Measurements from ENCODE around the gene NEU4.
"Not testable (repeated sequence)": the region's sequence is repeated elsewhere in the genome, so short reads cannot be mapped to it uniquely, and the experiment has no call there.

Gene NEU4

DNA sequence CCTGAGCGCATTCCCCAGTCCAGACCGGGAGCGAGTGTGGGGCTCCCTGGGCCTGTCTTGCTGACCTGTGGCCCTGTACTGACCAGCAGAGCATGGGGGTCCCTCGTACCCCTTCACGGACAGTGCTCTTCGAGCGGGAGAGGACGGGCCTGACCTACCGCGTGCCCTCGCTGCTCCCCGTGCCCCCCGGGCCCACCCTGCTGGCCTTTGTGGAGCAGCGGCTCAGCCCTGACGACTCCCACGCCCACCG is 5.3 kb downstream of the NEU4 start:
- no peak for DNase-seq (ENCODE audit: low read depth)

DNA sequence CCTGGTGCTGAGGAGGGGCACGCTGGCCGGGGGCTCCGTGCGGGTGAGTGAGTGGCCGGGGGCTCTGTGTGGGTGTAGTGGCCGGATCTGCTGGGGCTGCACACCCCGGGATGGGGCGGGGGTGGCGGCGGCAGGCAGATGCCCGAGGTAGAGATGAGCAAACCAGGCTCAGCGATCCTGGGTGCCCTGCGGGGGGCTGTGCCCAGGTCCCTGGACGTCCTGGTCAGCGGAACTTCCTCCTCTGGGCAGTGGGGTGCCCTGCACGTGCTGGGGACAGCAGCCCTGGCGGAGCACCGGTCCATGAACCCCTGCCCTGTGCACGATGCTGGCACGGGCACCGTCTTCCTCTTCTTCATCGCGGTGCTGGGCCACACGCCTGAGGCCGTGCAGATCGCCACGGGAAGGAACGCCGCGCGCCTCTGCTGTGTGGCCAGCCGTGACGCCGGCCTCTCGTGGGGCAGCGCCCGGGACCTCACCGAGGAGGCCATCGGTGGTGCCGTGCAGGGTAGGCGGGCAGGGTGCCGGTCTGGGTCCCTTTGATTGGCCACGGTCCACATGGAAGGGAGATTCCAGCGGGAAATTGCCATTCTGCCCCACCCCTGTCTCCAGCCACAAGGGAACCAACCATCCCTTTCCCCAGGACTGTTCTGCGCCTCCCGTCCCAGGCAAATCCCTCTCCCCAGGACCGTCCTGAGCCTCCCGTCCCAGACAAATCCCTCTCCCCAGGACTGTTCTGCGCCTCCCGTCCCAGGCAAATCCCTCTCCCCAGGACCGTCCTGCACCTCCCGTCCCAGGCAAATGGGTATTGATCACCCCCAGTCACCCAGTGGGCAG is 5.9 kb downstream of the NEU4 start:
- DNase-seq (ENCODE audit: low read depth), result no peak

DNA sequence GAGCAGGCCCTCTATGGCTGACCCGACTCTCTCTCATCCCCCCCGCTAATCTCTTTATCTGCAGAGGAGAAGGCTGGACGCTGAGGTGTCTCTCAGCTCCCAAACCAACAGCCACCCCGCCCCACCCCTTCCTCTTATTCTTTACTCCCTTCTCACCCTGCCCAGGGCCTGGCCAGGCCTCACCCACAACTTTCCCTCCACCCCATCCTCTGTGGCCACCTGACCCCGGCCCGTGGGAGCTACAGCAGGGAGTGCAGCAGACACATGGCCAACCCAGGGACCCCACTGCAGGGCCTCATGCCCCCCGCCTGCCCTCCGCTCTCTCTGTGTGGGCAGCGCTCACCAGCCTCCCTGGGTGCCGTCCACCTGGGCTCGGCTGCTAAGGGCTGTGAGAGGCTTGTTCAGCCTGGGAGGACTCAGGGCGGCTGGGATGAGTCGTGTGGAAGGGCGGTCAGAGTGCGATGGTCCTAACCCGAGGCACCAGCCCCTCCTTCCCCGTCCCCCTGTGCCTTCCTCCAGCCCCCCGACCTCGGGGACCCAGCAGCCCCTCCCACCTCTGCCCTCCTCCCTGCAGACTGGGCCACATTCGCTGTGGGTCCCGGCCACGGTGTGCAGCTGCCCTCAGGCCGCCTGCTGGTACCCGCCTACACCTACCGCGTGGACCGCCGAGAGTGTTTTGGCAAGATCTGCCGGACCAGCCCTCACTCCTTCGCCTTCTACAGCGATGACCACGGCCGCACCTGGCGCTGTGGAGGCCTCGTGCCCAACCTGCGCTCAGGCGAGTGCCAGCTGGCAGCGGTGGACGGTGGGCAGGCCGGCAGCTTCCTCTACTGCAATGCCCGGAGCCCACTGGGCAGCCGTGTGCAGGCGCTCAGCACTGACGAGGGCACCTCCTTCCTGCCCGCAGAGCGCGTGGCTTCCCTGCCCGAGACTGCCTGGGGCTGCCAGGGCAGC is 6.8 kb downstream of the NEU4 start:
- no peak for DNase-seq (ENCODE audit: low read depth)

DNA sequence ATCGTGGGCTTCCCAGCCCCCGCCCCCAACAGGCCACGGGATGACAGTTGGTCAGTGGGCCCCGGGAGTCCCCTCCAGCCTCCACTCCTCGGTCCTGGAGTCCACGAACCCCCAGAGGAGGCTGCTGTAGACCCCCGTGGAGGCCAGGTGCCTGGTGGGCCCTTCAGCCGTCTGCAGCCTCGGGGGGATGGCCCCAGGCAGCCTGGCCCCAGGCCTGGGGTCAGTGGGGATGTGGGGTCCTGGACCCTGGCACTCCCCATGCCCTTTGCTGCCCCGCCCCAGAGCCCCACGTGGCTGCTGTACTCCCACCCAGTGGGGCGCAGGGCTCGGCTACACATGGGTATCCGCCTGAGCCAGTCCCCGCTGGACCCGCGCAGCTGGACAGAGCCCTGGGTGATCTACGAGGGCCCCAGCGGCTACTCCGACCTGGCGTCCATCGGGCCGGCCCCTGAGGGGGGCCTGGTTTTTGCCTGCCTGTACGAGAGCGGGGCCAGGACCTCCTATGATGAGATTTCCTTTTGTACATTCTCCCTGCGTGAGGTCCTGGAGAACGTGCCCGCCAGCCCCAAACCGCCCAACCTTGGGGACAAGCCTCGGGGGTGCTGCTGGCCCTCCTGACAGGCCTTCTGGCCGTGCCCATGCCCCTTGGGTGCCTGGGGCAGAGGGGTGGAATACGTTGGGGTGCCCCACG is 7.6 kb downstream of the NEU4 start:
- no peak for DNase-seq (ENCODE audit: low read depth)

DNA sequence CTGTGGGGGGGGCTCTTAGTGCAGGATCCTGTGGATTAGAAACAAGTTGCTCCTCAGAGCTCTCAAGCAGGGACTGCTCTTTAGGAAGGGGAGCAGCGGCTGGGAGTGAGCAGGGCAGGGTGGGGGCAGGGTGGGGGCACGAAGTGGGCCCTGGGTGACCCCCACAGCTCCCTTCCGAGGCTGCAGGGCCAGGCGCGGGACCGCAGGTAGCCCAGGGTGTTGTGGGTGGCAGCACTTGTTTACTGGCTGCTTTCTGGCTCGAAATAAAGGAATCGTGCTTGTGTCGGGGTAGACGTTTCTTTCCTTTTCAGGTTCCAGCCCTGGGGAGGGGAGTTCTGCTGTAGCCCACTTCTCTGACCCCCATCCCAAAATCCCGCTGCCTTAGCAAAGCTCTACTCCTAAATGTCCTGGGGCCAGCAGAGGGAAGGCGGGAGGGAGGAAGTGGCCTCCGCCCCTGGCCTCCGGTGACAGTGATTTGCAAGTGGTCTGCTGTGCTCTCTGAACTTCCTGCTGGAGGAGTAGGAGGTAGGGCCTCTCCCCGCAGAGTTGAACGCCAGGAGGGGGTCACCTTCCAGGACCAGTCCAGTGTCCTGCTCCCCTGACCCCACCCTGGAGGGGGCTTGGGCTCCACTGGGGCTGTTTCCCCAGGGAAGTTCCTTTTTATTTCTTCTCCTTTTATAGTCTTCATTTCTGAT is 8.3 kb downstream of the NEU4 start:
- DNase-seq (ENCODE audit: low read depth), result no peak

DNA sequence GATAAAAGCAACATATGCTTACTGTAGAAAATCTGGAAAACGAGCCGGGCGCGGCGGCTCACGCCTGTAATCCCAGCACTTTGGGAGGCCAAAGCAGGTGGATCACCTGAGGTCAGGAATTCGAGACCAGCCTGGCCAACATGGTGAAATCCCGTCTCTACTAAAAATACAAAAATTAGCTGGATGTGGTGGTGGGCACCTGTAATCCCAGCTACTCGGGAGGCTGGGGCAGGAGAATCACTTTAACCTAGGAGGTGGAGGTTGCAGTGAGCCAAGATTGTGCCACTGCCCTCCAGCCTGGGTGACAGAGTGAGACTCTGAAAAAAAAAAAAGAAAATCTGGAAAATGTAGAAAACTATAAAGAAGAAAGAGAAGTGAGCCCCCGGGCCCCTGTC is 8.8 kb downstream of the NEU4 start:
- DNase-seq (ENCODE audit: low read depth), result not testable (repeated sequence)

DNA sequence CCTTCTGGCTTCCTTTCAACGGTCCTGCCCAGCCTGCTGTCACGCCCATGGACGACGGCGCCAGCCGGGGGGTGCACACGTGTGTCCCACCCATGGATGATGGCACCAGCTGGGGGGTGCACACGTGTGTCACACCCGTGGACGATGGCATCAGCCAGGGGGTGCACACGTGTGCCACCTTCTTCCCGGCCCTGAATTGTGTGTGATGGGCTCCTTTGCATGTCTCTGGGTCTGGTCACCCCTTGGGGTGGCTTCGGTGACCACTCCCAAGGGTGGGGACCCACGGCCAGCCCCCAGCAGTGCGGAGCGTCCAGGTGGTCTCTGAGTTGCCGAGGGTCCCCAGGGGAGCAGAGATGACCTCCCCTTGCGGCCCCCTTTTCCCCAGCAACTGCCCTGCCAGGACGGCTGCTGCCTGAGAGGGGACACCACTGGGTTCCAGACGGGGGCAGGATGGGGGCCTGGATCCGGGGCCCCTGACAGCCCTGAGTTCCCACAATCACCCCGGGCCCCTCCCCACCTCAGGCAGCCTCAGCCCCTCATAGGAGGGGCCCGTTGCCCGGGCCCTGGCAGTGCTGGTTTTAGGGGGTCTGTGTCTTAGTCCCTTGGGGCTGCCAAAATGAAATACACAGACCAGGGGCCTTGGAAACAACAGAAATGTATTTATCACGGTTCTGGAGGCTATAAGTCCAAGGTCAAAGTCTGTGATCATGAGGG is 9.4 kb downstream of the NEU4 start:
- no peak for DNase-seq (ENCODE audit: low read depth)

DNA sequence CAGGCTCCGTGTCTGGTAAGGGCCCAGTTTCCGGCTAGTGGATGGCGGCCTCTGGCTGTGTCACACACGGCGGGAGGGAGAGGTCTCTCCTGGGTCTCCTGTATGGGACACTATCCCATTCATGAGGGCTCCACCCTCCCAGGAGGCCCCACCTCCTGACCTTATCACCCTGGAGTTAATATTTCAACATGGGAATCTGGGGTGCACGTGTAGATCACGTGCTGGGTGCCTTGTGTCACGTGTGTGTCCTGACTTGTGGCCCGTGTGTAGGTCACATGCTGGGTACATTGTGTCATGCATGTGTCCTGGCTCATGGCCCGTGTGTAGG is 9.9 kb downstream of the NEU4 start:
- no peak for DNase-seq (ENCODE audit: low read depth)

DNA sequence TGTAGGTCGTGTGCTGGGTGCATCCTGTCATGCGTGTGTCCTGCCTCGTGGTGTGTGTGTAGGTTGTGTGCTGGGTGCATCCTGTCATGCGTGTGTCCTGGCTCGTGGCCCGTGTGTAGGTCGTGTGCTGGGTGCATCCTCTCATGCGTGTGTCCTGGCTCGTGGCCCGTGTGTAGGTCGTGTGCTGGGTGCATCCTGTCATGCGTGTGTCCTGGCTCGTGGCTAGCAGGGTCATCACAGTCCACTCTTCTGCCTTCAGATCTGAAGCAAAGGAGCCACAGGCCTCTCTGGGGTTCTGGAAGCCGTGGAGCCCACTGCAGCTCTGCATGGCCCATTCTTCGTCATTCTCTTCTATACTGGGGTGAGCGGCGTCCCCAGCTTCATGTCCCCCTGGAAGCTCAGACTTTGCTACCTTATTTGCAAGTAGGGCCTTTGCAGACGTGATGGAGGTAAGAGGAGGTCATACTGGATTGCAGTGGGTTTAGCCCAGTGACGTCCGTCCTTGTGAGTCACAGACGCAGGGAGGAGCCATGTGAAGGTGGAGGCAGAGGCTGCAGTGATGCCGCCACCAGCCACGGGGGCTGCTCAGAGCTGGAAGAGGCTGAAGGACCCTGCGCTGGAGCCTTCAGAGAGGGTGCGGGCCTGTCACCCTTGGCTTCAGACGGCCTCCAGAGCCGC is 11.1 kb downstream of the NEU4 start:
- DNase-seq (ENCODE audit: low read depth), result not testable (repeated sequence)

DNA sequence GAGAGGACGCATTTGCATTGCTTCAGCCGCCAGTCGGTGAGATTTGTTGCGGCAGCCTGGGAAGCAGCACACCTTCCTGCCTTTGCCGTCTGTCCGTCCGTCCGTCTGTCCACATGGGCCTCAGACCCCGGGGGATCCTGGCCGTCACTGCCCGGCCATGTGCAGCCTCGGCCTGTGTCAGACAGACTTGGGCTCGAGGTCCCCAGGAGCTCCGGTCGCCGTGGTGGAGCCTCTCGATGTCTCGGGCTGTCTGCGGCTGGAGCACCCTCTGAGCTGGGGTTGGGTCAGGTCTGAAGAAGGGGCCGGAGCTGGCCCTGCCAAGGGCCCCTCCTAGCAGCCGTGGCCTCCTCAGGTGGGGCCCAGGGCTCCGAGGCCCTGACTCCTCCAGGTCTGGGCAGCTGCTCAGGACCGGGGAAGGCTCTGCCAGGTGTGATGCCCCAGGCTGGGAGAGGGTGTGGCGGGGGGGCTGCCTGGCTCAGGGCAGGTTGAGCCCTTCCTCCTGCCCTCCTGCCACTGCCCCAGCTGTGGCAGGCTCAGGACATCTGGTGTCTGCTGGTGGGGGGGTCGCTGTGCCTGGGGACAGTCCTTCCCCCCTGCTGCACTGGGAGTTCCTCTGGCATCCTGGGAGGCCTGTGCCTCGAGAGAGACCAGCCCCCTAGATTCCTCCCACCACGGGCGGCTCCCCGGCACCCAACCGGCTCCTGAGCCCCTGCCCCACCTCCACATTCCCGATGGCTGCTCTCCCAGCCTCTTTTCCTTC is 11.8 kb downstream of the NEU4 start:
- no peak for DNase-seq (ENCODE audit: low read depth)

DNA sequence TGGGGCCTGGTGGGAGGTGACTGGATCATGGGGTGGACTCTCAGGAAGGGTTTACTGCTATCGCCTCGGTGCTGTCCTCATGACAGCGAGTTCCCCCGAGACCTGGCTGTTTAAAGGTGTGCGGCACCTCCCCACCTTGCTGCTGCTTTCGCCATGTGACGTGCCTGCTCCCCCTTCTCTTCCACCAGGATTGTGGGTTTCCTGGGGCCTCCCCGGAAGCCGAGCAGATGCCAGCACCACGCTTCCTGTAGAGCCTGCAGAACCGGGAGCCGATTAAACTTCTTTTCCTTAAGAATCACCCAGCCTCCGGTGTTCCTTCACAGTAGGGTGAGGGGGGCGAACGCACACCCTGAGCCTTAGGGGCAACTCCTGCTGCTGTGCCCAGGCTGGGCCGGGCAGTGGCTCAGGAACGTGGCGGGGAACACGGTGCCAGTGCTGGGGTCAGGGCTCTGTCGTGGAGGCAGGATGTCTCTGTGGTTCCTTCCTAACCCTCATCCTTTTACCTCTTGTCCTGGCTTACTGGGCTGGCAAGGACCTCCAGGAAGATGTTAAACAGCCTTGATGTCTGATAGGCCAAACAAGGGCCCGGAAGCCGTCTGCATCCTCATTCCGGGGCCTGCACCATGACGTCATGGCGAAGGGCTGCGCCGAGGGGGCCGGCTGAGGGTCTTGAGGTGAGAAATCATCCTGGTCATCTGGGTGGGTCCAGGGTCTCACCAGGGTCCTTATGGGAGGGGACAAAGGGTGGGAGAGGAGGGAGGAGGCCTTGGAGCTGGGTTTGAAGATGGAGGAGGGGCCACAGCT is 12.7 kb downstream of the NEU4 start:
- no peak for DNase-seq (ENCODE audit: low read depth)

DNA sequence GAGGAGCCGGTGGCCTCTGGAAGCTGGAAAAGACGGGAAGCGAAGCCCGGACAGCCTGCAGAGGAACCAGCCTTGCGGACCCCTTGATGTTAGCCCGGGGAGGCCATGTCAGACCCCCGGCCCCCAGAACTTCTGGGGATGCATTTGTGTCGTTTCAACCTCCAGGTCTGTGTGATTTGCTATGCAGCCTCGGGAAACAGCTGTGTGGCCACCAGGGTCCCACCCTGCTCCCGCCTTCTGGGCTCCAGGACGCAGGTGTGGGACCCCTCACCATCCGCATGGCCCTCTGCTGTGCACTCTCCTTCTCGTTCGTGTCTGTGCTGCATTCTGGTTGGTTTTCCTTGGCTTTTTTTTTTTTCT is 13.3 kb downstream of the NEU4 start:
- no peak for DNase-seq (ENCODE audit: low read depth)

DNA sequence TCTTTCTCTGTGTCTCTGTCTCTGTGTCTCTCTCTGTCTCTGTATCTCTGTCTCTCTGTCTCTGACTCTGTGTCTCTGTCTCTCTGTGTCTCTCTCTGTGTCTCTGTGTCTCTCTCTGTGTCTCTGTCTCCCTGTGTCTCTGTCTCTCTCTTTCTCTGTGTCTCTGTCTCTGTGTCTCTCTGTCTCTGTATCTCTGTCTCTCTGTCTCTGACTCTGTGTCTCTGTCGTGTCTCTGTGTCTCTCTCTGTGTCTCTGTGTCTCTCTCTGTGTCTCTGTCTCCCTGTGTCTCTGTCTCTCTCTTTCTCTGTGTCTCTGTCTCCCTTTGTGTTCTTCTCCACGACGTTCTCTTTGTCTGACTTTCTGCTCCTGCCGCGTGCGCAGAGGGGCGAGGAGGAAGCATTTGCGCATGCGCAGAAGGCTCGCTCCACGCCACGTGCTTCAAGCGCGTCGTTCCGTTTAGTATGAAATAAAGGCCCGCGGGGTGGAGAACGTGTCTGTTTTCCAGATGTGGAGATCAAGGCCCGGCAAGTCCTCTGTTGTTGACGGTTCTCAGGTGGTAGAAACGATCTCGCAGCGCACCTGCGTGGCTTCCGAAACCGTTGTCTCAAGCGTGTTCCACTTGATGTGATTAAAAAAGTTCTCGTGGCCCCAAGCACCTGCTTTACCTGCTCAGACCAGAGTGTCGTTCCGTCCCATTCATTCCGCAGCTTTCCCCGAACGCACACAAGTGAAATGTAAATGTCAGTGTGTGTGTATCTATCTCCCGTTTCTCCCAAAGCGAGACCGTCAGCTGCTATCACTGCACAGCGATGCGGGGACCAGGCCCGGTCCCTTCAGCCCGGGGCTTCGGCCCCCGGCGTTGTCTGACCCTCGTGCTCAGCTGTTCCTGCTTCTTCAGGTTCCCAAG is 14.8 kb downstream of the NEU4 start:
- DNase-seq (ENCODE audit: low read depth), result not testable (repeated sequence)

DNA sequence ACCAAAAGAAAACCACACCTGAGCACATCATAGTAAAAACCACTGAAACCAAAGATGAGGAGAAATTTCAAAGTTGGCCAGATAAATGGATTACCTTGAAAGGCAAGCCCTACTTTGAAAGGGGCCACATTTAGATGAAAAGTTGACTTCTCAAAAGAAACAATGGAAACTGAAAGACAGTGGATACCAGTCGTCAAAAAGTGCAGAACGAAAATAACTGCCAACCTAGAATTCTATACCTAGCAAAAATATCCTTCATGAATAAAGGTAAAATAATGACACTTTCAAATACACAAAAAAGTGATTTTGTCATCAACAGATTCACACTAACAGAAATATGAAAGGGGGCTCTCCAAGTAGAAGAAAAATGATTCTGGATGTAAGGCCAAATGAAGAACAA is 18.4 kb downstream of the NEU4 start:
- no peak for DNase-seq (ENCODE audit: low read depth)

DNA sequence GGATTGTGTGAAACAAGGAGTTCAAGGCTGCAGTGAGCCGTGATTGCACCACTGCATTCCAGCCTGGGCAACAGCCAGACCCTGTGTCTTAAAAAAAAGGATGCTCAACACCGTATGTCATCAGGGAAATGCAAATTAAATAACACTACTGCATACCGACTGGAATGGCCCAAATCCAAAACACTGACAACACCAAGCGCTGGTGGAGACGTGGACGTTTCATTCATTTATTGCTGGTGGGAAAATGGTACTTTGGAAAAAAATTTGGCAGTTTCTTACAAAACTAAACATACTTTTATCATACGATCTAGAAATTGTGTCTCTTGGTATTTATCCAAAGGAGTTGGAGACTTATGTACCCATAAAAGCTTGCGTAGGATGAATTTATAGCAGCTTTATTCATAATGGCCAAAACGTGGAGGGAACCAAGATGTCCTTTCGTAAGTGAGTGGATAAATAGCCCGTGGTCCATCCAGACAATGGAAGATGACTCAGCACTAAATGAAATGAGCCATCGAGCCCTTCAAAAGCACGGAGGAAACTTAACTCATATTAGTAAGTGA is 24.2 kb downstream of the NEU4 start:
- DNase-seq (ENCODE audit: low read depth), result no peak

DNA sequence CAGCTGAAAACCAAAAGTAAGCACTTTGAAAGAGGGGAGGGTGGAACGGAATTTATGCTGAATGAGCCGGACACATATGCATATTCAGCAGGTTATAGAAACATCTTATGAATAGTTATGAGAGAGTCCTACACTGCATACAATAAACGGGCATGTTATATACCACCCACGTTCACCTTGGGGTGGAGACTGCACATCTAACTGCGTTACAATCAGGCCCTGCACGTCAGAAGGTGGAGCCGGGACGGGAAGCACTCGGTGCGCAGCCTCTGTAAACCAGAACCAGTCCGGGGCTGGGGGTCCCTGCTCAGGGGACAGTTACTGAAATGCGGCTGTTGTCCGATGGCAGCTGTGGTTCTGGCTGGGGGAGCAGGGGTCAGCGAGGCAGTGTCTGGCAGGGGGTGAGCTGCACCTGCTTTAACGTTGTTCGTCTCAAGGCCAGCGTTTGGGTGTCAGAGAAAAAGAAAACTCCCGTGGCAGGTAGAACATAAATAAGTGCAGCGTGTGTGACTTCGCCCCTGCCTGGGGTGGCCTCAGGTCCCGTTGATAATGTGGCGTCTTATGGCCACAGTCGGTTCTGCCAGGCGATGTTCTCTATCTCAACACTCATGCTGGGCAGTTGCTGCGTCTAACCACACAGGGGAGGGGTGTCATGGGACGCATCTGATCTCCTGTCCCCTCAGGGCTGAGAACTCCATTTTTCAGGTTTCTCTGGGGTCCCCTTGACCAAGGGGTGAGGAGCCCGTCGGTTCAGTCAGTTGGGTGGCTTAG is 24.9 kb downstream of the NEU4 start:
- DNase-seq (ENCODE audit: low read depth), result not testable (repeated sequence)

DNA sequence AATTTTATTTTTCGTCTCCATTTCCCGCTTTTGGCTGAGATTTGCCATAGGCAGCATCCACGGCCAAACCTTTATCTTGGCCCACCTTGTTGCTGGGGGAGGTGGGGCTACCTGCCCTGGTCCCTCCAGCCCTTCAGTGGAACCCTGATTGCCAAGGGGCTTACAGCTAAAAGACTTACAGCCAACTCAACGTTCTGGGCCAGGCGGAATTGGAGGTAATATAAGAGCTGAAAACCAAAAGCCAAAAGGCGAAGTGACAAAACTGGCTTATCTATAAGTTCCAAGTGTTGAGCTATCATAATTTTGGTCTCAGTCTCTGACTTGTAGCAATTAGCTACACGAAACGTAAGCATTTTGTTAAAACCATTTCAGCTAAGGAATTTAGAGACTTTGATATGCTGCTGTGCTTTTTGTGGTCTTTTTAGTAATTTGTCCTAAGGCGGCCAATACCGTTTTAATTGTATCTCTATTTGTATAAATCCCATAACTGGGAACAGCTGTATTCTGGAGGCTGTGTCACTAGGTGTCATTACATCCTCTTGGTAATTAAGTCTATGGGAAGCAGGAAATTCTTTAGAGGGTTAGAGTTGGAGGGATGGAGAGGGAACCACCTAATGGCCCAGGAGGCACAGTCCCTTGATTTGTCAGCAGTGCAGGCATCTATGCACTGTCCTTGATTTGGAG is 25.7 kb downstream of the NEU4 start:
- no peak for DNase-seq (ENCODE audit: low read depth)
